Neural crest cell (in vitro differentiated cells): Measurements from ENCODE around the gene ZNF217. TPM values are rescaled to one million over a fixed set of nuclear protein-coding genes. Genes with fewer than 3 reads are reported as not detected.
"Not testable (repeated sequence)": the region's sequence is repeated elsewhere in the genome, so short reads cannot be mapped to it uniquely, and the experiment has no call there.

Experiments used
- DNase-seq: peaks from one replicate; pipeline ENCODE4 v3.0.0; 2021; ENCODE audit warnings: low read depth, mixed read lengths, low spot score
- H3K27ac Mint-ChIP-seq: one replicate; pipeline ENCODE4 v1.8.0; 2021; ENCODE audit warnings: mild to moderate bottlenecking, mixed read lengths; ENCODE audit not compliant: unreplicated experiment
- H3K27me3 Mint-ChIP-seq: 2 replicates; pipeline ENCODE4 v1.8.0; 2021; ENCODE audit warnings: low read depth, mild to moderate bottlenecking, mixed read lengths
- H3K36me3 Mint-ChIP-seq: 2 replicates; pipeline ENCODE4 v1.8.0; 2021; ENCODE audit warnings: low read depth, mild to moderate bottlenecking, mixed read lengths
- H3K4me1 Mint-ChIP-seq: 2 replicates; pipeline ENCODE4 v1.8.0; 2021; ENCODE audit warnings: mixed read lengths
- H3K4me3 Mint-ChIP-seq: one replicate; pipeline ENCODE4 v1.8.0; 2021; ENCODE audit warnings: mild to moderate bottlenecking, mixed read lengths
- H3K9me3 Mint-ChIP-seq: 2 replicates; pipeline ENCODE4 v1.8.0; 2021; ENCODE audit warnings: mixed read lengths
- CTCF ChIP-seq: fragments of 200-600 bp; sonication (generic); conservative IDR thresholded peaks from 2 replicates; pipeline ENCODE4 v1.5.0; 2021; ENCODE audit warnings: antibody characterized with exemption, mild to moderate bottlenecking
- total RNA-seq: library from RNA; stranded (reverse); gene quantifications from 2 replicates; pipeline ENCODE4 v1.2.1, GENCODE V29; 2021

Gene ZNF217
- total RNA-seq, 1 donor from 2014 or later: 35.5 TPM

- no peak for DNase-seq
- Mint-ChIP-seq H3K27me3 (no peaks in the 10 kb centered on the region), H3K36me3 (no peaks in the 10 kb centered on the region), H3K4me3 (no peak overlapping the region), H3K4me1 (no peaks in the 10 kb centered on the region), H3K9me3 (no peaks in the 10 kb centered on the region), H3K27ac (no peak overlapping the region)
- TF ChIP-seq CTCF: no peak
These were observed 60.1 kb downstream of the ZNF217 start for GRCh38 chr20:53533500-53533899.

GRCh38 chr20:53532654-53533312 lies 60.9 kb downstream of the ZNF217 start:
- DNase-seq, H3K27me3 Mint-ChIP-seq, H3K4me1 Mint-ChIP-seq, H3K4me3 Mint-ChIP-seq, H3K36me3 Mint-ChIP-seq, H3K9me3 Mint-ChIP-seq, H3K27ac Mint-ChIP-seq: not testable (repeated sequence)

GRCh38 chr20:53530440-53530839 lies 63.2 kb downstream of the ZNF217 start:
- Mint-ChIP-seq H3K4me3 (no peak overlapping the region), H3K27ac (peak overlapping the region; percentile 50), H3K9me3 (no peaks in the 10 kb centered on the region), H3K36me3 (no peaks in the 10 kb centered on the region), H3K27me3 (no peaks in the 10 kb centered on the region), H3K4me1 (peaks cover 4% of the 10 kb centered on the region)
- no peak for TF ChIP-seq CTCF
- no peak for DNase-seq

- no peak for DNase-seq
- H3K36me3 Mint-ChIP-seq: no peaks in the 10 kb centered on the region
These were observed 64.0 kb downstream of the ZNF217 start for GRCh38 chr20:53529658-53530057.

GRCh38 chr20:53527196-53527595 lies 66.4 kb downstream of the ZNF217 start:
- Mint-ChIP-seq H3K27me3 (no peaks in the 10 kb centered on the region), H3K4me1 (peaks cover 4% of the 10 kb centered on the region), H3K27ac (peak overlapping the region; percentile 57), H3K4me3 (no peak overlapping the region), H3K36me3 (no peaks in the 10 kb centered on the region), H3K9me3 (no peaks in the 10 kb centered on the region)
- no peak for TF ChIP-seq CTCF
- no peak for DNase-seq

More at GRCh38 chr20:53529658-53530057, 64.0 kb downstream of the ZNF217 start:
- Mint-ChIP-seq H3K4me1 (peaks cover 4% of the 10 kb centered on the region), H3K9me3 (no peaks in the 10 kb centered on the region), H3K27ac (no peak overlapping the region), H3K27me3 (no peaks in the 10 kb centered on the region), H3K4me3 (no peak overlapping the region)
- TF ChIP-seq CTCF: no peak

GRCh38 chr20:53524589-53525312 lies 68.9 kb downstream of the ZNF217 start:
- no peaks in the 10 kb centered on the region for H3K36me3 Mint-ChIP-seq
- peak overlapping the region; percentile 35 for H3K27ac Mint-ChIP-seq
- DNase-seq: no peak
- no peak overlapping the region for H3K4me3 Mint-ChIP-seq
- H3K4me1 Mint-ChIP-seq: peaks cover 4% of the 10 kb centered on the region
- H3K27me3 Mint-ChIP-seq: no peaks in the 10 kb centered on the region
- TF ChIP-seq CTCF: no peak
- H3K9me3 Mint-ChIP-seq: no peaks in the 10 kb centered on the region

- H3K27ac Mint-ChIP-seq, H3K36me3 Mint-ChIP-seq, H3K4me1 Mint-ChIP-seq, DNase-seq, H3K27me3 Mint-ChIP-seq, H3K4me3 Mint-ChIP-seq, H3K9me3 Mint-ChIP-seq: not testable (repeated sequence)
These were observed 70.0 kb downstream of the ZNF217 start for GRCh38 chr20:53523615-53524014.
